IPS-20b (cell line): ENCODE data around the gene ALDH16A1.

ENCODE experiments used
- H3K27ac ChIP-seq: one replicate; pipeline ENCODE4 v1.5.1; 2013; ENCODE audit warnings: low read length
- H3K27me3 ChIP-seq: 2 replicates; pipeline ENCODE4 v1.6.1; 2013; ENCODE audit warnings: mild to moderate bottlenecking, low read length, inconsistent platforms; ENCODE audit not compliant: insufficient read depth
- H3K36me3 ChIP-seq: 2 replicates; pipeline ENCODE4 v1.6.1; 2013; ENCODE audit warnings: low read depth, mild to moderate bottlenecking, inconsistent platforms, low read length, moderate library complexity; ENCODE audit not compliant: insufficient read depth
- H3K4me1 ChIP-seq: 2 replicates; pipeline ENCODE4 v1.6.1; 2013; ENCODE audit warnings: mild to moderate bottlenecking, control low read depth, inconsistent platforms, low read length, moderate library complexity; ENCODE audit not compliant: insufficient read depth
- H3K4me3 ChIP-seq: 2 replicates; pipeline ENCODE4 v1.5.1; 2013; ENCODE audit warnings: mild to moderate bottlenecking, low read length, inconsistent platforms
- H3K9ac ChIP-seq: 2 replicates; pipeline ENCODE4 v1.6.1; 2013; ENCODE audit warnings: low read depth, mild to moderate bottlenecking, inconsistent platforms, low read length, moderate library complexity
- H3K9me3 ChIP-seq: 2 replicates; pipeline ENCODE4 v1.6.1; 2013; ENCODE audit warnings: mild to moderate bottlenecking, low read depth, low read length, inconsistent platforms; ENCODE audit not compliant: insufficient read depth

Gene ALDH16A1

GRCh38 chr19:49415810-49416200 lies 37.2 kb upstream of the ALDH16A1 start:
- no peaks in the 10 kb centered on the region; the same call in 1 of the 2 replicates for H3K4me1 ChIP-seq
- H3K27ac ChIP-seq, result no peak overlapping the region
- H3K36me3 ChIP-seq, result no peaks in the 10 kb centered on the region
- H3K9ac ChIP-seq, result no peak overlapping the region
- peaks cover 27% of the 10 kb centered on the region for H3K27me3 ChIP-seq
- no peak overlapping the region for H3K4me3 ChIP-seq
- no peaks in the 10 kb centered on the region for H3K9me3 ChIP-seq

DNA sequence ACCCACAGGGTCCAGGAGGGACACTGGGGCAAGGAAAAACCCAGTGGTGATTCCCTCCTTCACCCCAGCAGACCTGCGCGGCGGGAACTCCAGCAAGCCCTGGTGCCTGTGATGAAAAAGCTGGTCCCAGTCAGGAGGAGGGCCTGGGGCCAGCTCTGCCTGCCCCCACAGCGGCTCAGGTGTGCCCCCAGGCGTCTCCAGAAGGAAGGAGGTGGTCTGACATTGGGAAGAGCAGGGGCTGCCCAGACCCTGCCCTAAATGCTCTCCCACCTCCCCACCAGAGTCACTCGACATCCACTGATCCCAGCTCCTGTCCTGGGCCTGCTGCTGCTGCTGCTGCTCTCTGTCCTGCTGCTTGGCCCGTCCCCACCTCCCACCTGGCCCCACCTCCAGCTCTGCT lies 35.9 kb upstream of the ALDH16A1 start:
- Histone ChIP-seq H3K4me1 (no peaks in the 10 kb centered on the region; the same call in 1 of the 2 replicates), H3K27me3 (peaks cover 40% of the 10 kb centered on the region), H3K27ac (no peak overlapping the region), H3K9ac (no peak overlapping the region), H3K4me3 (no peak overlapping the region), H3K9me3 (no peaks in the 10 kb centered on the region), H3K36me3 (no peaks in the 10 kb centered on the region)

- H3K9ac ChIP-seq, result no peak overlapping the region
- no peaks in the 10 kb centered on the region; the same call in 1 of the 2 replicates for H3K4me1 ChIP-seq
- no peaks in the 10 kb centered on the region for H3K9me3 ChIP-seq
- peaks cover 54% of the 10 kb centered on the region for H3K27me3 ChIP-seq
- no peak overlapping the region for H3K27ac ChIP-seq
- no peak overlapping the region for H3K4me3 ChIP-seq
- H3K36me3 ChIP-seq, result no peaks in the 10 kb centered on the region
These were observed 34.5 kb upstream of the ALDH16A1 start for GRCh38 chr19:49418511-49418910.

GRCh38 chr19:49419173-49419572 lies 33.9 kb upstream of the ALDH16A1 start:
- H3K27me3 ChIP-seq, result peaks cover 61% of the 10 kb centered on the region
- H3K9ac ChIP-seq, result no peak overlapping the region
- no peaks in the 10 kb centered on the region; the same call in 1 of the 2 replicates for H3K4me1 ChIP-seq
- no peak overlapping the region for H3K27ac ChIP-seq
- no peaks in the 10 kb centered on the region for H3K9me3 ChIP-seq
- no peak overlapping the region for H3K4me3 ChIP-seq
- no peaks in the 10 kb centered on the region for H3K36me3 ChIP-seq

DNA sequence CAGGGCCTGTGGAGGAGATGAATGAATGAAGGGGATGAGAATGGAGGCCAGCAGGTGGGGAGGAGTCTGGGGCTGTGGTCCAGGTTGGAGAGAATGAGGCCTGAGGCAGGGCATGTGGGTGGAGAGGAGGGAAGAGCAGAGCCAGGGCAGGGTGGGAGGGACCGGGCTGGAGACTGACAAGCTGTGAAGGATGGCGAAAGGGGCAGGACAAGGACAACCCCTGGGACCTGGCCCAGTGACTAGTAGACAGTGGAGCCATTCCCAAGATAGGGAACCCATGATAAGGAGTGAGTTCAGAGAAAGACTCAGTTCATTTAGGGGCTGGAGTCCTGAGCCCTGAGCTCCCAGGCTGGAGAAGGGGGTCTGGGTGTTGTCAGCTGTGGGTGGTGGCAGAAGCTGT lies 32.8 kb upstream of the ALDH16A1 start:
- H3K4me1 ChIP-seq, result no peaks in the 10 kb centered on the region; the same call in 1 of the 2 replicates
- H3K27ac ChIP-seq, result no peak overlapping the region
- no peak overlapping the region for H3K4me3 ChIP-seq
- no peaks in the 10 kb centered on the region for H3K36me3 ChIP-seq
- peaks cover 71% of the 10 kb centered on the region for H3K27me3 ChIP-seq
- H3K9ac ChIP-seq, result no peak overlapping the region
- H3K9me3 ChIP-seq, result no peaks in the 10 kb centered on the region

GRCh38 chr19:49421039-49421877 lies 31.8 kb upstream of the ALDH16A1 start:
- peaks cover 82% of the 10 kb centered on the region for H3K27me3 ChIP-seq
- H3K4me3 ChIP-seq, result no peak overlapping the region
- H3K36me3 ChIP-seq, result no peaks in the 10 kb centered on the region
- no peak overlapping the region for H3K9ac ChIP-seq
- H3K4me1 ChIP-seq, result no peaks in the 10 kb centered on the region; the same call in 1 of the 2 replicates
- no peaks in the 10 kb centered on the region for H3K9me3 ChIP-seq
- H3K27ac ChIP-seq, result no peak overlapping the region

- Histone ChIP-seq H3K27ac (no peak overlapping the region), H3K9ac (no peak overlapping the region), H3K36me3 (no peaks in the 10 kb centered on the region), H3K4me3 (no peak overlapping the region), H3K9me3 (no peaks in the 10 kb centered on the region), H3K4me1 (peaks cover 6% of the 10 kb centered on the region; the same call in 1 of the 2 replicates), H3K27me3 (peaks cover 87% of the 10 kb centered on the region)
These were observed 31.2 kb upstream of the ALDH16A1 start for GRCh38 chr19:49421878-49422202.

DNA sequence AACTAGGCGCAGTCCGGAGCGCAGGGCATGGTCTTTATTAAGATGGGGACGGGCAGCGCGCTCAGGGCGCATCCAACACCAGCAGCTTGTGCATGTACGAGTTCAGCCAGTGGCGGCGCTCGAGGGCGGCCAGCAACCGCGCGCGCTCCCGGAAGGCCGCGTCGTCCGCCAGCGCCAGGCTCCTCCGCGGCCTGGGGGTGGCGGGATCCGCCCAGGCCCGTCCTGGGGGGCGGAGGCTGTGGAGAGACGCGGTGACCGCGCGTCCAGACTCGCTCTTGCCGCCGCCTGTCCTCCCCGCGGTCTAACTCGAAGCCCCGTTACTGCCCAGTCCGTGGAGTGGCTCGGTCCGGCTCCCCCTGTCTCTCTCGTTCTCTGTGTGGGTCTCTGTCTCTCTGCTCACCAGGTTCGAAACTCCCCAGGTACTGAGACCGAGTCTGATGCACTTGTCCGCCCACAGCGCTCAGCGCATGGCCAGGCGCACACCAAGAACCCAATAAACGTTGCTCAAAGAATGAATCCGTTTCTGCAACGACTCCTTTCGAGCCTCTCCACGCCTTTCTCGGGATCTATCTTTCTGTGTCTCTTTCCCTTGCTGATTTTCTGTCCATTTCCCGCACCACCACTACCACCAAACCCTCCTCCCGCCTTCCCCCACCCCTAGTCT lies 30.5 kb upstream of the ALDH16A1 start:
- Histone ChIP-seq H3K36me3 (no peaks in the 10 kb centered on the region), H3K9ac (no peak overlapping the region), H3K27me3 (peaks cover 94% of the 10 kb centered on the region), H3K9me3 (no peaks in the 10 kb centered on the region), H3K4me1 (peaks cover 6% of the 10 kb centered on the region; the same call in 1 of the 2 replicates), H3K4me3 (peak overlapping the region; percentile 53), H3K27ac (no peak overlapping the region)

DNA sequence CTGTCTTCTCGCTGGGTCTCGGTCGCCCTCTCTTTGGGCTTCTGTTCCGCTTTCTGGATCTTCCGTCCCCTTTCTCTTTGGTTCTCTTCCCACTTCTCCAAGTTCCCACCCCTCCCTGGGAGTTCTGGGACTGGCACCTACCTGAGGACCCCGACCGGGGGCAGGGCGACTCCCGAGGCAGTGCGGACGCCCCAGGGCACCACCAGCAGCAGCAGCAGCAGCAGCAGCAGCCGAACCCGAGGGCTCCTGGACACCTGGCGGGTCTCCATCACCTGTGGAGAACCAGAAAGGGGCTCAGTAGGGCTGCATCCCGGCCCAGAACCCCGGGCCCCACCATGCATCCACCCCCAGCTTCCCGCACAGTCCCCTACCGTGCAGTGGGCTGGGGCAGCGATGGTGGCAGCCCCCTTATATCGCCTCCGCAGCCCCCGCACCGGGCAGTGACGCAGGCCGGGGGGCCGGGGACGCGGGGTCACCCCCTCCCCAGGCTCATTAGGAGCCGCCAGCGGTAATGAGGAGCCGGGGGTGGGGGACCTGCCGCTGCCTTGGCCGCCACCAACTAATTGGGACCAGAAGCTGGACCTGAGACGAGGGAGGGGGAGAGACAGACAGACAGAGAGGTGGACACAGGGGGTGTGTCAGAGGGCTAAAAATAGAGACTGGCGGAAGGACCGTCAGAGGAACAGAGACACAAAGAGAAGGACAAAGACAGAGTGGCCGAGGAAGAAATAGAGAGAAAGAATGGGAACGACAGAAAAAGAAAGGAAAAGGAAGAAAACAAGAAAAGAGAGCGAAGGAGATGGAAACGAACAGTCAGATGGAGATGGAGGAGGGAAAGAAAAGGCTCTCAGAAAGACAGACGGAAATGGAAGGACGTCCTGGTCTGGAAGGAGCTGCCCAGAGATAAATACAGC lies 29.7 kb upstream of the ALDH16A1 start, which contains the start of gene PTH2:
Gene PTH2 (minus strand): TSS at position 371 of the 914 bp plus-strand sequence. CDS start 102 bp downstream, at position 269.
- Histone ChIP-seq H3K9ac (no peak within 1 kb of the TSS), H3K4me3 (peak within 1 kb of the TSS; percentile 53), H3K36me3 (no peaks in the 10 kb centered on the region), H3K27ac (no peak within 1 kb of the TSS), H3K4me1 (peaks cover 6% of the 10 kb centered on the region; the same call in 1 of the 2 replicates), H3K9me3 (no peaks in the 10 kb centered on the region), H3K27me3 (peaks cover 95% of the 10 kb centered on the region)

DNA sequence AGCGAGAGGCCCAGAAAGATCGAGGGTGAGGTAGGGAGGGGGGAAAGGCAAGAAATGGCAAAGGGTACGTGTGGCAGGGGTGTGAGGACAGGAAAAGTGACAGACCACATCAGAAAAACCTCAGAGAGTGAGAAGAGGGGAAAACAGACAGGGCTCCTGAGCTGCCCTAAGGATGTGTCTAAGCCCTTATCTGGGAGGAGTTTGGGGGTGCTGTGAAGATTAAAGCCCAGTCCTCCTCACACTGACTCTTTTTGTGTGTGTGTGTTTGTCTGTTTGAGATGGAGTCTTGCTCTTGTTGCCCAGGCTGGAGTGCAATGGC lies 29.1 kb upstream of the ALDH16A1 start:
- Histone ChIP-seq H3K36me3 (no peaks in the 10 kb centered on the region), H3K27ac (no peak overlapping the region), H3K4me3 (no peak overlapping the region), H3K9me3 (no peaks in the 10 kb centered on the region), H3K4me1 (peaks cover 9% of the 10 kb centered on the region; the same call in 1 of the 2 replicates), H3K27me3 (peaks cover 94% of the 10 kb centered on the region), H3K9ac (no peak overlapping the region)

GRCh38 chr19:49425178-49425577 lies 27.8 kb upstream of the ALDH16A1 start, which contains the start of gene GFY:
Gene GFY (plus strand): TSS chr19:49425388. CDS start chr19:49426431, 1,043 bp downstream.
- no peak within 1 kb of the TSS for H3K27ac ChIP-seq
- H3K36me3 ChIP-seq, result no peaks in the 10 kb centered on the region
- peaks cover 96% of the 10 kb centered on the region for H3K27me3 ChIP-seq
- H3K4me1 ChIP-seq, result peaks cover 13% of the 10 kb centered on the region; the same call in 1 of the 2 replicates
- peak within 1 kb of the TSS; percentile 45 for H3K4me3 ChIP-seq
- H3K9me3 ChIP-seq, result no peaks in the 10 kb centered on the region
- no peak within 1 kb of the TSS for H3K9ac ChIP-seq
